Parathyroid adenoma (tissue), 2 donors: ENCODE results near the gene PITX2.

Experiments
- H2AFZ ChIP-seq: fragments of 300-600 bp; sonication (generic); one replicate; pipeline ENCODE4 v1.7.0; 2017; ENCODE audit warnings: antibody characterized with exemption, mild to moderate bottlenecking
- H3K27ac ChIP-seq: fragments of 300-600 bp; sonication (generic); one replicate; pipeline ENCODE4 v1.7.0; 2017
- H3K27me3 ChIP-seq: fragments of 300-600 bp; sonication (generic); one replicate; pipeline ENCODE4 v1.7.0; 2017; ENCODE audit warnings: low read length; ENCODE audit not compliant: control insufficient read depth, insufficient read depth
- H3K36me3 ChIP-seq: fragments of 300-600 bp; sonication (generic); one replicate; pipeline ENCODE4 v1.7.0; 2017; ENCODE audit warnings: low read length; ENCODE audit not compliant: control insufficient read depth, insufficient read depth
- H3K4me1 ChIP-seq: fragments of 300-600 bp; sonication (generic); one replicate; pipeline ENCODE4 v1.7.0; 2017; ENCODE audit warnings: control low read depth
- H3K4me2 ChIP-seq: fragments of 300-600 bp; sonication (generic); one replicate; pipeline ENCODE4 v1.7.0; 2017; ENCODE audit warnings: low read length
- H3K4me3 ChIP-seq: fragments of 300-600 bp; sonication (generic); one replicate; pipeline ENCODE4 v1.7.0; 2017; ENCODE audit warnings: low read depth, low read length
- H3K79me2 ChIP-seq: fragments of 300-600 bp; sonication (generic); one replicate; pipeline ENCODE4 v1.7.0; 2017; ENCODE audit warnings: control low read depth
- H3K9ac ChIP-seq: fragments of 300-600 bp; sonication (generic); one replicate; pipeline ENCODE4 v1.7.0; 2017; ENCODE audit warnings: mild to moderate bottlenecking
- H3K9me3 ChIP-seq: fragments of 300-600 bp; sonication (generic); one replicate; pipeline ENCODE4 v1.7.0; 2017; ENCODE audit warnings: low read length; ENCODE audit not compliant: control insufficient read depth
- CTCF ChIP-seq: fragments of 300-600 bp; sonication (generic); IDR thresholded peaks from one replicate; pipeline ENCODE4 v1.7.0; 2017; ENCODE audit warnings: antibody characterized with exemption, mild to moderate bottlenecking
- donor health status: primary hyperparathyroidism.

PITX2 gene

GRCh38 chr4:110629780-110630687, 7.2 kb upstream of the PITX2 start:
- peaks cover 17% of the 10 kb centered on the region for H3K27me3 ChIP-seq
- H3K79me2 ChIP-seq: no peaks in the 10 kb centered on the region
- no peak overlapping the region for H3K9ac ChIP-seq
- H3K4me1 ChIP-seq: no peaks in the 10 kb centered on the region
- H3K9me3 ChIP-seq: no peaks in the 10 kb centered on the region
- no peaks in the 10 kb centered on the region for H3K36me3 ChIP-seq
- no peak for TF ChIP-seq CTCF
- no peak overlapping the region for H3K27ac ChIP-seq
- H3K4me3 ChIP-seq: no peak overlapping the region
- H3K4me2 ChIP-seq: no peak overlapping the region
- H2AFZ ChIP-seq: no peak overlapping the region

GRCh38 chr4:110629214-110629754, 6.4 kb upstream of the PITX2 start:
- H3K4me2 ChIP-seq: no peak overlapping the region
- no peak overlapping the region for H3K9ac ChIP-seq
- no peaks in the 10 kb centered on the region for H3K9me3 ChIP-seq
- H3K27me3 ChIP-seq: peaks cover 18% of the 10 kb centered on the region
- no peak for TF ChIP-seq CTCF
- H3K27ac ChIP-seq: no peak overlapping the region
- no peak overlapping the region for H2AFZ ChIP-seq
- no peaks in the 10 kb centered on the region for H3K4me1 ChIP-seq
- H3K36me3 ChIP-seq: no peaks in the 10 kb centered on the region
- H3K79me2 ChIP-seq: no peaks in the 10 kb centered on the region
- no peak overlapping the region for H3K4me3 ChIP-seq

GRCh38 chr4:110628663-110629213, 5.9 kb upstream of the PITX2 start:
- Histone ChIP-seq H2AFZ (no peak overlapping the region), H3K4me2 (no peak overlapping the region), H3K79me2 (no peaks in the 10 kb centered on the region), H3K27me3 (peaks cover 18% of the 10 kb centered on the region), H3K27ac (no peak overlapping the region), H3K4me1 (no peaks in the 10 kb centered on the region), H3K9me3 (no peaks in the 10 kb centered on the region), H3K36me3 (no peaks in the 10 kb centered on the region), H3K4me3 (no peak overlapping the region), H3K9ac (no peak overlapping the region)
- no peak for TF ChIP-seq CTCF

GRCh38 chr4:110627977-110628662, 5.2 kb upstream of the PITX2 start:
- Histone ChIP-seq H3K36me3 (no peaks in the 10 kb centered on the region), H3K9ac (no peak overlapping the region), H2AFZ (no peak overlapping the region), H3K79me2 (no peaks in the 10 kb centered on the region), H3K9me3 (no peaks in the 10 kb centered on the region), H3K4me1 (no peaks in the 10 kb centered on the region), H3K4me2 (no peak overlapping the region), H3K4me3 (no peak overlapping the region), H3K27ac (no peak overlapping the region), H3K27me3 (peaks cover 19% of the 10 kb centered on the region)
- TF ChIP-seq CTCF: no peak
